ENCODE results near the gene KRTAP1-4. TPM values are rescaled to one million over a fixed set of nuclear protein-coding genes. Genes with fewer than 3 reads are reported as not detected.
"Not testable (repeated sequence)": the region's sequence is repeated elsewhere in the genome, so short reads cannot be mapped to it uniquely, and the experiment has no call there.

The KRTAP1-4 gene
- total and polyA plus RNA-seq, 2 of the 4 experiments (the other 2 are of a cell fraction): not detected

DNA sequence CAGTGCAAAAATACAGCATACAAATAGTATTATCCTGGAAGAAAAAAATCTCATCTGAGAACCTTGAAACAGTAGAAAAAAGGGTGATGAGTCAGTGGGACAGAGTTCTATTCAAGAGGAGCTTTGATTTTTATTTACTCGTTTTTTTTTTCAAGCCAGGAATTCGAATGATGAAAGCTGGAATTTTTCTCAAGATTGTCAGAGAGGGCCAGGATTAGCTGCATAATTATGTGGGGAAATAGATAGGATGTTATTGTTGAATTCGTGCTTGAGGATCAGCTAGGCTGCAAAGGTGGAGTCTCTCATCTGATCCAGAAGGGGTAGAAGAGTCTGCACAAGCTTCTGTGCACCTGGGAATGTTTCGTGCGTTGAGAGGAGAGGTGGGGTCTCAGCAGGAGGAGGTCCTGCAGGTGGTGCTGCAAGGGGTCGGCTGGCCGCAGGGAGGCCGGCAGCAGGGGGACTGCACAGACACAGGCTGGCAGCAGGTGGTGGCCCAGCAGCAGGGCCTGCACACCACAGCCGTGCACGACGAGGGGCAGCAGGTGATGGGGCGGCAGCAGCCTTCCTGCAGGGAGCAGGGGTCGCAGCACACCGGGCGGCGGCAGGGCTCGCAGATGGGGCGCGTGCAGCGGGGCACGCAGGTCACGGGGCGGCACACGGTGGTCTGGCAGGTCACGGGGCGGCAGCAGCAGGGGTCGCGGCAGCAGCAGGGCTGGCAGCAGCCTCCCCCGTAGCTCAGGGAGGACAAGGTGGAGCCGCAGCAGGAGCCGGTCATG is 29.5 kb upstream of the KRTAP1-4 start:
- Histone ChIP-seq H2AK5ac (ENCODE audit: low read depth, low read length) (peak overlapping the region; percentile 93), H3K14ac (replicated peaks; ENCODE audit: low read depth, low read length) (peak overlapping the region; percentile 79; the same call in 1 of the 2 replicates), H3K56ac (ENCODE audit: extremely low read depth, insufficient read depth, low read length) (peak overlapping the region; percentile 71; the same call in 1 of the 2 replicates), H3K23ac (ENCODE audit: low read depth, low read length) (peak overlapping the region; percentile 93; the same call in 1 of the 2 replicates), H3K9ac (ENCODE audit: low read depth, low read length) (peak overlapping the region; percentile 55; the same call in 1 of the 2 replicates), H3K27ac (ENCODE audit: insufficient read depth, low read length) (peak overlapping the region; percentile 94), H3K4me2 (ENCODE audit: low read depth, low read length) (peak overlapping the region; percentile 72), H3K4me1 (ENCODE audit: control insufficient read depth, insufficient read depth, low read length) (peaks cover 16% of the 10 kb centered on the region), H4K8ac (ENCODE audit: low read depth in 2 of 2, low read length in 2 of 2) (peak overlapping the region; percentile 10 to 67), H4K5ac (ENCODE audit: low read depth, low read length) (peak overlapping the region; percentile 91; the same call in 1 of the 2 replicates), H3K4ac (ENCODE audit: low read depth, low read length) (peak overlapping the region; percentile 93), H2BK5ac (ENCODE audit: low read depth, low read length, poor library complexity, severe bottlenecking) (peak overlapping the region; percentile 98), H4K91ac (ENCODE audit: insufficient read depth, low read depth, low read length) (peak overlapping the region; percentile 89), H2BK15ac (ENCODE audit: low read depth, low read length) (peak overlapping the region; percentile 25; the same call in 1 of the 3 replicates), H2BK120ac (ENCODE audit: low read depth, low read length) (peak overlapping the region; percentile 99), H2BK20ac (ENCODE audit: low read depth, low read length) (peak overlapping the region; percentile 98), H3K18ac (ENCODE audit: low read depth, low read length) (peak overlapping the region; percentile 76)
- in situ Hi-C loops (cut with MboI; ENCODE audit: low sequenced_read_pairs); H2AFZ ChIP-seq (replicated peaks; ENCODE audit: low read length, poor library complexity); H2AK9ac ChIP-seq (replicated peaks; ENCODE audit: low read depth, low read length, poor library complexity); dilution Hi-C loops (cut with HindIII; ENCODE audit: low sequenced_read_pairs, unreplicated experiment); H3K27me3 ChIP-seq (ENCODE audit: control insufficient read depth, insufficient read depth, low read length); H3K9me1 ChIP-seq (ENCODE audit: insufficient read depth, low read length); H3K36me3 ChIP-seq (ENCODE audit: control insufficient read depth, insufficient read depth, low read length); H3K9me3 ChIP-seq (ENCODE audit: control insufficient read depth, insufficient read depth, low read length); H3K4me3 ChIP-seq (ENCODE audit: insufficient read depth, low read depth, low read length); H4K20me1 ChIP-seq (ENCODE audit: insufficient read depth, low read length); H3K79me1 ChIP-seq (ENCODE audit: low read depth in 1 of 2, low read length in 2 of 2): not testable (repeated sequence)
- peak; percentile 35 for ATAC-seq (ENCODE audit: low read depth)
- POLR2A ChIA-PET (ENCODE audit: unreplicated experiment): interaction anchor here (0.6 to 3.0 kb wide), 3 partner anchors 11 to 510 kb away, joined by 3 to 12 read pairs (median 5); no protein-coding TSS in a partner anchor
- peak; percentile 74 for TF ChIP-seq CEBPB (IDR thresholded peaks at IDR 0.05; ENCODE audit: low read depth, low read length)
- TF ChIP-seq FOS (IDR thresholded peaks at IDR 0.05; ENCODE audit: low read depth, low read length): 0 out of 2 replicates have a peak, but pooled peaks have one; percentile 47
- DNase-seq: peak; percentile 94
- TSS peak; percentile 81 for BruUV-seq (replicated peaks)
- intact Hi-C loops (cut with micrococcal nuclease): loop anchor here (2.0 to 5.0 kb wide), 6 partner anchors 102 to 588 kb away; no protein-coding TSS in a partner anchor
- 0% methylated on average over 1 of the region's 31 CpGs; no CpG with 5 or more reads in 1 of the 2 experiments for WGBS, 2 experiments (ENCODE audit: extremely low coverage in 2 of 2, insufficient read length in 1 of 2)
- CTCF ChIA-PET: interaction anchor here (0.7 to 2.1 kb wide), 2 partner anchors 254 to 263 kb away, joined by 3 to 7 read pairs; no protein-coding TSS in a partner anchor

Data from IMR-90 (cell line).